ENCODE results near the gene TRMT1L.

DNA sequence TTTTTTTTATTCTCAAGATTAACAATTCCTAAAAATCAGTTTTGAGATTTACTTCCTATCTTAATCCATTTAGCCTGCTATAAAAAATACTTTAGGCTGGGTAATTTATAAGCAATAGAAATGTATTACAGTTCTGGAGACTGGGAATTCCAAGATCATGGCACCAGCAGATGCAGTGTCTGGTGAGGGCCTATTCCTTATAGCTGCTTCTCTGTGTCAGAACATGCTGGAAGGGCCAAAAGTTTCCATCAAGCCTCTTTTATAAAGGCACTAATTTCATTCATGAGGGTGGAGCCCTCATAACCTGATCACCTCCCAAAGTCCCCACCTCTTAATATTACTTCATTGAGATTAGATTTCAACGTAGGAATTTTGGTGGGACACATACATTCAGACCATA lies 69.7 kb downstream of the TRMT1L start:
- TF ChIP-seq POLR2A (IDR thresholded peaks at IDR 0.05) (no peak), POLR2AphosphoS5 (IDR thresholded peaks at IDR 0.05) (no peak)
- TF ChIP-seq, protein P1, sequence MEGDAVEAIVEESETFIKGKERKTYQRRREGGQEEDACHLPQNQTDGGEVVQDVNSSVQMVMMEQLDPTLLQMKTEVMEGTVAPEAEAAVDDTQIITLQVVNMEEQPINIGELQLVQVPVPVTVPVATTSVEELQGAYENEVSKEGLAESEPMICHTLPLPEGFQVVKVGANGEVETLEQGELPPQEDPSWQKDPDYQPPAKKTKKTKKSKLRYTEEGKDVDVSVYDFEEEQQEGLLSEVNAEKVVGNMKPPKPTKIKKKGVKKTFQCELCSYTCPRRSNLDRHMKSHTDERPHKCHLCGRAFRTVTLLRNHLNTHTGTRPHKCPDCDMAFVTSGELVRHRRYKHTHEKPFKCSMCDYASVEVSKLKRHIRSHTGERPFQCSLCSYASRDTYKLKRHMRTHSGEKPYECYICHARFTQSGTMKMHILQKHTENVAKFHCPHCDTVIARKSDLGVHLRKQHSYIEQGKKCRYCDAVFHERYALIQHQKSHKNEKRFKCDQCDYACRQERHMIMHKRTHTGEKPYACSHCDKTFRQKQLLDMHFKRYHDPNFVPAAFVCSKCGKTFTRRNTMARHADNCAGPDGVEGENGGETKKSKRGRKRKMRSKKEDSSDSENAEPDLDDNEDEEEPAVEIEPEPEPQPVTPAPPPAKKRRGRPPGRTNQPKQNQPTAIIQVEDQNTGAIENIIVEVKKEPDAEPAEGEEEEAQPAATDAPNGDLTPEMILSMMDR (IDR thresholded peaks at IDR 0.05): no peak

Measured in breast epithelium (tissue), 3 donors.